ENCODE measurements around the gene SLC7A7. TPM values are rescaled to one million over a fixed set of nuclear protein-coding genes. Genes with fewer than 3 reads are reported as not detected.

The SLC7A7 gene
- total RNA-seq, 1 experiment from 2014 or later = 443 TPM

DNA sequence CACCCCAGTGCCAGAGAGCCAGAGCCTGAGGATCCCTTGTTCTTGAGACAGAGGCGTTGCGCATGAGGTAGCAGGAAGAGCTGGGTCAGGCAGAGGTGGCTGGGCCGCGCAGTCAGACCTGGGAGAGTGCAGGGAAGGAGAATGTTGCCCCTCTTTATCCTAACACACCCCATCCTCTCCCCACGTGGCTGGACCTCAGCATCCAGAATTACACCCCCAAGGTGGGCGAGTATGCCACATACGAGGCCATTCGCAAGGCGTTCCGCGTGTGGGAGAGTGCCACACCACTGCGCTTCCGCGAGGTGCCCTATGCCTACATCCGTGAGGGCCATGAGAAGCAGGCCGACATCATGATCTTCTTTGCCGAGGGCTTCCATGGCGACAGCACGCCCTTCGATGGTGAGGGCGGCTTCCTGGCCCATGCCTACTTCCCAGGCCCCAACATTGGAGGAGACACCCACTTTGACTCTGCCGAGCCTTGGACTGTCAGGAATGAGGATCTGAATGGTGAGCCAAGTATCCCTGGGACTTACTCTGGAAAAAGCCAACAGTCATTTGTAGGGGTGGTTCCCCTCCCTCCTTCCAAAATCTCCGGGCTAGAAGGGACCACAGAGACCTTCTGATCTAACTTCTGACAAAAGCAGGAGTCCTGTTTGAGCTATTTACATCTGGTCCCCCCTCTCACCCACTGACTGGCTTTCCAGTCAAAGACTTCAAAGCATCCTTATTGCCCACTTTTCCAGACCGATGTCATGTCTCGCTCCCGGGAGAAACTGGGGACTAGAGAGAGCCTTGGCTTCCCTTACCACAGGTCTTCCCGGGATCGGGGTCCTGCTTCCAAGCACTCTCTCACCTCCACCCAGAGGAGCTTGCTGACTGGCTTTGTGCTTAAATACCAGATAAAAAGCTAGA, 27.2 kb upstream of the SLC7A7 start:
- Mint-ChIP-seq H3K4me3 (ENCODE audit: unreplicated experiment) (no peak overlapping the region), H3K4me1 (ENCODE audit: low read depth, unreplicated experiment) (peaks cover 7% of the 10 kb centered on the region), H3K36me3 (ENCODE audit: insufficient read depth, unreplicated experiment) (peaks cover 61% of the 10 kb centered on the region), H3K9me3 (ENCODE audit: unreplicated experiment) (no peaks in the 10 kb centered on the region), H3K27ac (ENCODE audit: unreplicated experiment) (no peak overlapping the region), H3K27me3 (ENCODE audit: insufficient read depth, unreplicated experiment) (no peaks in the 10 kb centered on the region)
- Histone ChIP-seq H3K27me3 (replicated peaks; ENCODE audit: control insufficient read depth, insufficient read depth, low read length) (no peaks in the 10 kb centered on the region), H3K9me3 (no peaks in the 10 kb centered on the region), H3K36me3 (ENCODE audit: control insufficient read depth, insufficient read depth, low read length) (peaks cover 10% of the 10 kb centered on the region), H3K4me3 (ENCODE audit: low read depth, low read length) (no peak overlapping the region), H3K4me1 (peaks cover 16% of the 10 kb centered on the region)
- ChIA-PET POLR2A (no interaction called here), CTCF (interaction anchor here (1.2 kb wide), 1 partner anchor 19 kb away, joined by 3 read pairs; no protein-coding TSS in a partner anchor)
- TF ChIP-seq, protein P1, sequence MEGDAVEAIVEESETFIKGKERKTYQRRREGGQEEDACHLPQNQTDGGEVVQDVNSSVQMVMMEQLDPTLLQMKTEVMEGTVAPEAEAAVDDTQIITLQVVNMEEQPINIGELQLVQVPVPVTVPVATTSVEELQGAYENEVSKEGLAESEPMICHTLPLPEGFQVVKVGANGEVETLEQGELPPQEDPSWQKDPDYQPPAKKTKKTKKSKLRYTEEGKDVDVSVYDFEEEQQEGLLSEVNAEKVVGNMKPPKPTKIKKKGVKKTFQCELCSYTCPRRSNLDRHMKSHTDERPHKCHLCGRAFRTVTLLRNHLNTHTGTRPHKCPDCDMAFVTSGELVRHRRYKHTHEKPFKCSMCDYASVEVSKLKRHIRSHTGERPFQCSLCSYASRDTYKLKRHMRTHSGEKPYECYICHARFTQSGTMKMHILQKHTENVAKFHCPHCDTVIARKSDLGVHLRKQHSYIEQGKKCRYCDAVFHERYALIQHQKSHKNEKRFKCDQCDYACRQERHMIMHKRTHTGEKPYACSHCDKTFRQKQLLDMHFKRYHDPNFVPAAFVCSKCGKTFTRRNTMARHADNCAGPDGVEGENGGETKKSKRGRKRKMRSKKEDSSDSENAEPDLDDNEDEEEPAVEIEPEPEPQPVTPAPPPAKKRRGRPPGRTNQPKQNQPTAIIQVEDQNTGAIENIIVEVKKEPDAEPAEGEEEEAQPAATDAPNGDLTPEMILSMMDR (IDR thresholded peaks at IDR 0.05; ENCODE audit: insufficient read depth in 1 of 2, low read depth in 1 of 2, low read length in 1 of 2, severe bottlenecking in 1 of 2, unreplicated experiment in 1 of 2) = no peak
- no TSS peak for BruUV-seq (replicated peaks)
- intact Hi-C loops (cut with micrococcal nuclease; ENCODE audit: unreplicated experiment) = no loop called here
- DNase-seq = no peak

DNA sequence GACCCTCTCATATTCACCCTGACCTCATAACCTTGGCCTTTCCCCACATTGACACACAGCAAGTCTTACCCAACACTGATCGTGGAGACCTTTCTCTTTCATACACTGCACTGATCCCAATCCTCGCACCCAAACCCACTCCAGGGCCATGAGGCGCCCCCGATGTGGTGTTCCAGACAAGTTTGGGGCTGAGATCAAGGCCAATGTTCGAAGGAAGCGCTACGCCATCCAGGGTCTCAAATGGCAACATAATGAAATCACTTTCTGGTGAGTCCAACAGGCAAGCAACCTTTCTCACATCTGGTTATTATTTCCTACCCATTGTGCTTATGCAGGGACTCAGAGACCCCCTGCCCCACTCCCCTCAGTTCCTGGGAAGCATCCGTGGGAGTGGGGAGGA, 26.5 kb upstream of the SLC7A7 start:
- no peaks in the 10 kb centered on the region for H3K27me3 ChIP-seq (replicated peaks; ENCODE audit: control insufficient read depth, insufficient read depth, low read length)
- H3K4me1 ChIP-seq = peaks cover 16% of the 10 kb centered on the region
- CTCF ChIA-PET = no interaction called here
- no peaks in the 10 kb centered on the region for H3K27me3 Mint-ChIP-seq (ENCODE audit: insufficient read depth, unreplicated experiment)
- peaks cover 10% of the 10 kb centered on the region for H3K36me3 ChIP-seq (ENCODE audit: control insufficient read depth, insufficient read depth, low read length)
- DNase-seq = no peak
- no peak overlapping the region for H3K4me3 ChIP-seq (ENCODE audit: low read depth, low read length)
- H3K9me3 Mint-ChIP-seq (ENCODE audit: unreplicated experiment) = no peaks in the 10 kb centered on the region
- TF ChIP-seq, protein P1 (IDR thresholded peaks at IDR 0.05; ENCODE audit: insufficient read depth in 1 of 2, low read depth in 1 of 2, low read length in 1 of 2, severe bottlenecking in 1 of 2, unreplicated experiment in 1 of 2) = no peak
- H3K27ac Mint-ChIP-seq (ENCODE audit: unreplicated experiment) = no peak overlapping the region
- H3K9me3 ChIP-seq = no peaks in the 10 kb centered on the region
- intact Hi-C loops (cut with micrococcal nuclease; ENCODE audit: unreplicated experiment) = no loop called here
- H3K4me3 Mint-ChIP-seq (ENCODE audit: unreplicated experiment) = no peak overlapping the region
- peaks cover 60% of the 10 kb centered on the region for H3K36me3 Mint-ChIP-seq (ENCODE audit: insufficient read depth, unreplicated experiment)
- peaks cover 7% of the 10 kb centered on the region for H3K4me1 Mint-ChIP-seq (ENCODE audit: low read depth, unreplicated experiment)
- no TSS peak for BruUV-seq (replicated peaks)
- POLR2A ChIA-PET = no interaction called here

DNA sequence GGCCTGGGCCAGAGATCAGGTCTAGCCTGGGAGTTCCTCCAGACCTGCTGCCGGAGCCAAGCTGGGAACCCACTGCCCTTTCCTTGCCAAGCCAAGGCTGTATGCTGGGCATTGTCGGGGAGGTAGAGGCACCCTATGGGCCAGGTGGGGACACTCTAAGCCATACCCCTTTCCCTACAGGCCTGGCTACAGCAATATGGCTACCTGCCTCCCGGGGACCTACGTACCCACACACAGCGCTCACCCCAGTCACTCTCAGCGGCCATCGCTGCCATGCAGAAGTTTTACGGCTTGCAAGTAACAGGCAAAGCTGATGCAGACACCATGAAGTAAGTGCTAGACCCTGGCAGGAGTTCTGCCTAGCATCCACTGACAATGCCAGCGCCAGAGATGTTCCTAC, 26.1 kb upstream of the SLC7A7 start:
- TF ChIP-seq, protein P1 (IDR thresholded peaks at IDR 0.05; ENCODE audit: insufficient read depth in 1 of 2, low read depth in 1 of 2, low read length in 1 of 2, severe bottlenecking in 1 of 2, unreplicated experiment in 1 of 2) = no peak
- Mint-ChIP-seq H3K36me3 (ENCODE audit: insufficient read depth, unreplicated experiment) (peaks cover 58% of the 10 kb centered on the region), H3K27ac (ENCODE audit: unreplicated experiment) (no peak overlapping the region), H3K9me3 (ENCODE audit: unreplicated experiment) (no peaks in the 10 kb centered on the region), H3K4me1 (ENCODE audit: low read depth, unreplicated experiment) (peaks cover 7% of the 10 kb centered on the region), H3K27me3 (ENCODE audit: insufficient read depth, unreplicated experiment) (no peaks in the 10 kb centered on the region), H3K4me3 (ENCODE audit: unreplicated experiment) (no peak overlapping the region)
- no TSS peak for BruUV-seq (replicated peaks)
- ChIA-PET CTCF (interaction anchor here (0.7 to 1.3 kb wide), 2 partner anchors 12 to 75 kb away, joined by 3 to 4 read pairs; no protein-coding TSS in a partner anchor), POLR2A (no interaction called here)
- no peaks in the 10 kb centered on the region for H3K9me3 ChIP-seq
- no peaks in the 10 kb centered on the region for H3K27me3 ChIP-seq (replicated peaks; ENCODE audit: control insufficient read depth, insufficient read depth, low read length)
- H3K4me3 ChIP-seq (ENCODE audit: low read depth, low read length) = no peak overlapping the region
- H3K4me1 ChIP-seq = peaks cover 16% of the 10 kb centered on the region
- intact Hi-C loops (cut with micrococcal nuclease; ENCODE audit: unreplicated experiment) = no loop called here
- peaks cover 10% of the 10 kb centered on the region for H3K36me3 ChIP-seq (ENCODE audit: control insufficient read depth, insufficient read depth, low read length)
- no peak for DNase-seq

All from Caco-2 (cell line).